HFF-Myc (cell line): ENCODE data around the gene COX7A2.
A peak's percentile ranks its signal among the peaks of the same experiment; 100 is the strongest.

ENCODE experiments used
- DNase-seq: peaks from one replicate; pipeline ENCODE4 v3.0.0-alpha.2; 2011; ENCODE audit warnings: low read depth; ENCODE audit errors: extremely low read depth
- H3K4me3 ChIP-seq: replicated peaks from 2 replicates; pipeline ENCODE4 v1.5.1; 2011; ENCODE audit warnings: low read depth, mild to moderate bottlenecking, control low read depth, low read length
- CTCF ChIP-seq: IDR thresholded peaks from 2 replicates; pipeline ENCODE4 v1.5.1; 2012; ENCODE audit warnings: mild to moderate bottlenecking, low read depth, low read length, control low read depth; ENCODE audit errors: missing control alignments

COX7A2 gene

GRCh38 chr6:75287424-75287823 is 43.8 kb upstream of the COX7A2 start:
- no peak for TF ChIP-seq CTCF
- no peak for DNase-seq
- H3K4me3 ChIP-seq = no peak overlapping the region

DNA sequence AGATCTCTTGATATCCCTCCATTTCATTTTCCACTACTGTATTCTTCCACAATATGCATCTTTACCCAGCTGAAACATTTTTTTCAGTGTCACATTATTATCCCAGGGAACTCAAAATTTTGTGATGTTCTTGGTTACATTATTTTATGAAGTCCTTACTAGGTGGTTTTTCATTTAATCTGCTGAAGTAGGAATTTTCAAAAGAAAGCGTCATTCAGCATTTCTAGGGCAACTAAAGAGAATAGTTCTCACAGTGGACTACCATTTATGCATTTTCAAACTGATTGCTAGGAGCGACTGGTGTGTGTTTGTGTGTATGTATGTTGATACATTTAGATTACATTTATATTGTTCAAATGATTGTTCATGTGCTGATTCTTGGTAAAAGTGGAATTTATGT is 43.4 kb upstream of the COX7A2 start:
- no peak overlapping the region for H3K4me3 ChIP-seq
- DNase-seq = no peak
- TF ChIP-seq CTCF = no peak

DNA sequence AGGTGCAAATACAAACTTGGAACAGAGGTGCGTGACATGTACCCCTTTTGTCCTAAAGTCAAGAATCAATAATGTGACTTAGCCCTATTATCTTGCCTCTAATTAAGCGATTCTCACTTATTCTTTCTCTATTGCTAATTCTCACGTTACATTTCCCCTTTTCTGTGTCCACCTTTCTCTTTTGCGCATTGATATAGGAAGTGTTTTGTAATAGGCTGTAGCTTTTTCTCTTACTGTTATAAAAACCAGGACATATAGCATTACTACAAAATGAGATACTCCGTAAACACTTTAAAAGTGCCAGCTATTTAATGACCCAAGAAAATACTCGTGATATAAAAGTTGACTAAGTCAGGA is 41.7 kb upstream of the COX7A2 start:
- H3K4me3 ChIP-seq = peak overlapping the region; percentile 69
- no peak for TF ChIP-seq CTCF
- no peak for DNase-seq

GRCh38 chr6:75284632-75285282 is 41.2 kb upstream of the COX7A2 start, which contains the start of gene TMEM30A:
Gene TMEM30A (minus strand): TSS chr6:75284792. CDS start chr6:75284638, 154 bp downstream.
- H3K4me3 ChIP-seq = peak within 1 kb of the TSS; percentile 69
- TF ChIP-seq CTCF = no peak
- peak; percentile 99 for DNase-seq

- no peak for DNase-seq
- no peak for TF ChIP-seq CTCF
- peak overlapping the region; percentile 69 for H3K4me3 ChIP-seq
Observed at GRCh38 chr6:75283907-75284631, 40.5 kb upstream of the COX7A2 start.

DNA sequence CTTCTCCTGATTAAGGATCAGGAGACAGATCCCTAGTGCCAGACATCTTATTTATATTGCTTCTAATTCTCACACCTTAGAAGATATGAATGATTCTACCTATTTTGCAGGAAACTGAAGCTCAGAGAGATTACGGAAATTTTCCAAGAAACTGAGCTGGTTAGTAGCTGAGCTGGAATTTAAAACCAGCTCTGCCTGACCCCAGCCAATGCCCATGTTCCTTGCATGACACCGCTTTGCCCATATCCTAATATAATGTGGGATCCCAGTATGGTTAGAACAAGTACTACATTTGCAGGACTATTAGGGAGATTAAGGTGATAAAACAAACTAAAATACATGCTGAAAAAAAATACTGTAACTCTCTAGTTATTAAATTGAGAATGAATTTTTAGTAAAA is 39.1 kb upstream of the COX7A2 start:
- H3K4me3 ChIP-seq = peak overlapping the region; percentile 69
- TF ChIP-seq CTCF = no peak
- DNase-seq = no peak
